GM23248 (cell line): ENCODE measurements around the gene HOXA13. TPM values are rescaled to one million over a fixed set of nuclear protein-coding genes. Genes with fewer than 3 reads are reported as not detected.

Experiments
- DNase-seq: peaks from one replicate; pipeline ENCODE4 v3.0.0-alpha.2; 2015
- H2AFZ ChIP-seq: fragments of 200-600 bp; sonication (generic); 2 replicates; pipeline ENCODE4 v1.6.1; 2016; ENCODE audit warnings: antibody characterized with exemption
- H3F3A ChIP-seq: fragments of 200-600 bp; sonication (generic); 2 replicates; pipeline ENCODE4 v1.6.1; 2016; ENCODE audit warnings: mild to moderate bottlenecking, antibody characterized with exemption, mixed run types; ENCODE audit not compliant: insufficient read depth
- H3K27ac ChIP-seq: fragments of 200-600 bp; sonication (generic); 2 replicates; pipeline ENCODE4 v1.5.1; 2016; ENCODE audit warnings: mild to moderate bottlenecking
- H3K27me3 ChIP-seq: fragments of 200-600 bp; sonication (generic); replicated peaks from 2 replicates; pipeline ENCODE4 v1.6.1; 2016; ENCODE audit warnings: mild to moderate bottlenecking; ENCODE audit not compliant: insufficient read depth
- H3K36me3 ChIP-seq: fragments of 200-600 bp; sonication (generic); 2 replicates; pipeline ENCODE4 v1.6.1; 2016; ENCODE audit warnings: low read depth, mild to moderate bottlenecking
- H3K4me1 ChIP-seq: fragments of 200-600 bp; sonication (generic); 2 replicates; pipeline ENCODE4 v1.6.1; 2016; ENCODE audit warnings: mild to moderate bottlenecking; ENCODE audit not compliant: insufficient read depth
- H3K4me2 ChIP-seq: fragments of 200-600 bp; sonication (generic); one replicate; pipeline ENCODE4 v1.6.1; 2016; ENCODE audit warnings: mild to moderate bottlenecking; ENCODE audit not compliant: unreplicated experiment
- H3K4me3 ChIP-seq: fragments of 200-600 bp; sonication (generic); 2 replicates; pipeline ENCODE4 v1.5.1; 2016; ENCODE audit warnings: mild to moderate bottlenecking
- H3K79me2 ChIP-seq: fragments of 200-600 bp; sonication (generic); 2 replicates; pipeline ENCODE4 v1.6.1; 2016; ENCODE audit warnings: mild to moderate bottlenecking; ENCODE audit not compliant: insufficient read depth
- H3K9ac ChIP-seq: fragments of 200-600 bp; sonication (generic); 2 replicates; pipeline ENCODE4 v1.6.1; 2016; ENCODE audit warnings: mild to moderate bottlenecking
- H3K9me2 ChIP-seq: fragments of 200-600 bp; sonication (generic); 2 replicates; pipeline ENCODE4 v1.6.1; 2016; ENCODE audit warnings: mixed run types, mild to moderate bottlenecking, moderate library complexity; ENCODE audit not compliant: insufficient read depth
- H3K9me3 ChIP-seq: fragments of 200-600 bp; sonication (generic); one replicate; pipeline ENCODE4 v1.6.1; 2017; ENCODE audit warnings: low read depth
- H4K20me1 ChIP-seq: fragments of 200-600 bp; sonication (generic); 2 replicates; pipeline ENCODE4 v1.6.0; 2016; ENCODE audit not compliant: insufficient read depth
- EZH2 ChIP-seq: fragments of 200-600 bp; sonication (generic); IDR thresholded peaks from 2 replicates; pipeline ENCODE4 v1.6.1; 2018; ENCODE audit warnings: antibody characterized with exemption, mild to moderate bottlenecking; ENCODE audit not compliant: insufficient read depth, poor library complexity, severe bottlenecking
- EZH2phosphoT487 ChIP-seq: fragments of 200-600 bp; sonication (generic); IDR thresholded peaks from 2 replicates; pipeline ENCODE4 v1.6.1; 2018; ENCODE audit warnings: antibody characterized with exemption, moderate library complexity, mild to moderate bottlenecking, low read depth; ENCODE audit not compliant: insufficient read depth
- WGBS, 2 experiments: methylation state at CpG; one replicate each; pipeline ENCODE4 v1.1.6; 2015 to 2017; ENCODE audit warnings: low lambda C conversion rate in 2 of 2, low coverage in 1 of 2; ENCODE audit errors: missing lambda C conversion rate in 2 of 2; 5-methylcytosine and 5-hydroxymethylcytosine counted together
- in situ Hi-C: fragments of 300-500 bp; cut with MboI; formaldehyde crosslinking; loops from 2 replicates; pipeline ENCODE4 v1.15.0; 2020
- polyA plus RNA-seq: library from polyadenylated mRNA; unstranded; fragments of >200 nt; fragmentation: Nextera tagmentation; extraction: Ambion mirVana; gene quantifications from 2 replicates; pipeline ENCODE4 v1.2.1, GENCODE V29; 2016
- total RNA-seq: library from RNA; depleted of rRNA; stranded (reverse); fragments of >200 nt; shearing (Covaris generic); gene quantifications from 2 replicates; pipeline ENCODE4 v1.2.3, GENCODE V29; 2014

Gene HOXA13
- total and polyA plus RNA-seq, 2 experiments from 2014 or later = 0.15 to 0.43 TPM

DNA sequence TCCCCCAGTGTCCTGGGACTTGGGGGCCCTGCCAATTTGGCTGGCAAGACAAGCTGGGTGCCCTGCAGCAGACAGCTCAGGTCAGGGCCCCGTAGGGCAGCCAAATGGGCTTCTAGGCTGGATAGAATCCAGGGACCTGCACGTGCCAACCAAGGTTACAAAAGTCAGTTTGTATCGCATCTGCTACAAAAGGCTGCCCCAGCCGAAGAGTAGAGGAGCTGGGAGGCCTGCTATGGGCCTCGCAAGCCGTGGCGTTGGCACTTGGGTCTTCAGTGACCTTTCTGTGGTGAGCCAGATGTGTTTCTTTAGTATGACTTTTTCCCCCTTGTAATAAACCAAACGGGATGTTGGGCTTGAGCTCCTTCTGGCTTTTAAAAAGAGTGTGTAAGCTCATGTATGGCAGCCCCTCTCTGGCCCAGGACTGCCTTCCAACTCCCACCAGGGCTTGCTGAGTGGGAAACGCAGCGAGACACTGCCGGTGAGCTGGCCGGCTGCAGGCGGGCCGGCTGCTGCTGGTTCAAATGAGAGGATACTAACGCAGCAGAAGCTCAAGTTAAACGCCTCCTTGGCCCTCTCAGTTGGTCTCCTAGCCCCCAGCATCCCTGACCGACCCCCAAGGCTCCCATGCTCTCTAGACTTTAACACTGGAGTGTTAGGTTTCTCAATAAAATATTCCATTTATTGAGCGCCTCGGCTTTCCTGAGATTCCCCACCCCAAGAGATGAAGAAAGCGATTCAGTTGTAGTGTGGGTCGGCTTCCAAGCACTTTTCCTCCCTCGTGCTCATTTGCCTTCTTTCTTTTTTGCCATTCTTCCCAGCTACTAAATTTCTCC lies 22.7 kb downstream of the HOXA13 start:
- Histone ChIP-seq H2AFZ (peak overlapping the region; percentile 83), H3K9ac (peak overlapping the region; percentile 98), H3K4me3 (peak overlapping the region; percentile 83), H3K9me2 (no peaks in the 10 kb centered on the region), H3K4me2 (peak overlapping the region; percentile 100), H4K20me1 (no peaks in the 10 kb centered on the region), H3K79me2 (peaks cover 95% of the 10 kb centered on the region), H3K4me1 (peaks cover 51% of the 10 kb centered on the region), H3F3A (no peaks in the 10 kb centered on the region), H3K27me3 (no peaks in the 10 kb centered on the region), H3K36me3 (no peaks in the 10 kb centered on the region), H3K9me3 (no peaks in the 10 kb centered on the region), H3K27ac (peak overlapping the region; percentile 99)
- TF ChIP-seq EZH2 = no peak
- no peak for TF ChIP-seq EZH2phosphoT487
- 1 to 2% methylated on average over 22 of the region's 22 CpGs for WGBS, 2 experiments
- in situ Hi-C loops = loop anchor here (10.0 kb wide), 1 partner anchor 1322 kb away; no protein-coding TSS in a partner anchor
- peak; percentile 80 for DNase-seq

DNA sequence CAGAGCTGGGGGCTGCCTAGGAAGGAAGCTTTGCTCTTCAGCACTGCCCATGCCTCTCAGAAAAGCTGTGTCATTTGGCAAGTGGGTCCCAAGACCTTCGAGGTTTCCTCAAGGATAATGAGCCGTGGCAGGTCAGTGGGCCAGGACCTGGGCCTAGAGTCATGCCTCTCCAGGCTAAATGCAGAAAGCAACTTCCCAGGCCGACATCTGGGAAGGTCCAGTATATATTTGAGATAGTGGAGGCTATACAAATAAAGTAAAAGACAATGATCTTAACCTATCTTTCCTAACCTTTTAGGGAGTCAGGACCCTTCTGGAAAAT lies 23.4 kb downstream of the HOXA13 start:
- H3K27ac ChIP-seq = peak overlapping the region; percentile 99
- H3K79me2 ChIP-seq = peaks cover 96% of the 10 kb centered on the region
- H3K9ac ChIP-seq = peak overlapping the region; percentile 98

DNA sequence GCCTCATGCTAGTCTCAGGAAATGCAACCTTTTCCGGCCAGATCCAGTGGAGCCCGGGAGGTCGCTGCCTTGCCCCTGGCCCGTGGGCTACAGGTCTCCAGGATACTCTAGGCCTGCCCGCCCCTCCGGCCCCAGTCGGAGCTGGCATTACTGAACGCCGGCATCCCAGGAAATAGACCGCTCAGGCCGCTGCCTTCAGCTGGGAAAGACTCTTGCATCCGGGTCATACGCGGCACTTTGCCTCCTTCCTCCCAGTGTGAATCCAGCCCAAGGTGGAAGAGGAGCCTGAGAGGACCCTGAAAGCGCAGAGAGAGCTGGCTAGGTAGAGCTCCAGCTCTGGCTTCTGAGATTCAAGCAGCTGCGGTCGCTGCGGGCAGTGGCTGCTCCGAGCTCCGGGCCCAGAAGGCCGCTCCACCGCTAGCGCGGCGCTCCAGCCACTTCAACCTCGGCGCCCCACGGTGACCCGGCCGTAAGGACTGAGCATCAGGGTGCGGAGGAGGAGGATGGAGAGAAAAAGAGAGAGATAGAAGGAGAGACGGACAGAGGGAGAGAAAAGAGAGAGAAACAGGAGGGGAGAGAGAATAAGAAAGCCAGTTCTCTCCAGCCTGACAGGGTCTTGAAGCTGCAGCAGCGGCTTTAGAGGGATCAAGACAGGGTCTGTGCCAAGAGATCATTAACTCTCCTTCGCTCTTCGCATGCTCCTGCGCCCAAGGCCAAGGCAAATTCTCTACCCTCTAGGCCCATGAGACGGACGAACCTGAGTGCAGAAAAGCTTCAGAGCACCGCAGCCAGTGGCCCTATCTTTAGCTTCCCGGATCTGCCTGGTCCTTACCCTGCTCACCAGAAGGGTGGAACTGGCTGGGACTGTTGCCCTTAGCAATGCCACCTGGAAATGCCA lies 24.0 kb downstream of the HOXA13 start:
- Histone ChIP-seq H3K27ac (peak overlapping the region; percentile 99), H3F3A (no peaks in the 10 kb centered on the region), H3K4me3 (peak overlapping the region; percentile 83), H3K9me3 (no peaks in the 10 kb centered on the region), H3K9ac (peak overlapping the region; percentile 98), H2AFZ (peak overlapping the region; percentile 65), H3K36me3 (no peaks in the 10 kb centered on the region), H3K4me1 (peaks cover 39% of the 10 kb centered on the region), H3K27me3 (no peaks in the 10 kb centered on the region), H4K20me1 (no peaks in the 10 kb centered on the region), H3K79me2 (peaks cover 96% of the 10 kb centered on the region), H3K4me2 (peak overlapping the region; percentile 100), H3K9me2 (no peaks in the 10 kb centered on the region)
- in situ Hi-C loops = loop anchor here (10.0 kb wide), 1 partner anchor 1321 kb away; no protein-coding TSS in a partner anchor
- DNase-seq = peak; percentile 78
- WGBS, 2 experiments = 1 to 3% methylated on average over 34 to 39 of the region's 40 CpGs
- no peak for TF ChIP-seq EZH2phosphoT487
- TF ChIP-seq EZH2 = no peak

More for the DNA sequence above, 23.4 kb downstream of the HOXA13 start:
- 4% methylated on average over 3 of the region's 3 CpGs for WGBS, 2 experiments
- no peaks in the 10 kb centered on the region for H3K36me3 ChIP-seq
- peak overlapping the region; percentile 65; the same call in 1 of the 2 replicates for H2AFZ ChIP-seq
- no peak for DNase-seq
- in situ Hi-C loops = loop anchor here (10.0 kb wide), 1 partner anchor 1322 kb away; no protein-coding TSS in a partner anchor
- H4K20me1 ChIP-seq = no peaks in the 10 kb centered on the region
- H3K27me3 ChIP-seq = no peaks in the 10 kb centered on the region
- no peaks in the 10 kb centered on the region for H3F3A ChIP-seq
- H3K4me2 ChIP-seq = peak overlapping the region; percentile 100
- no peaks in the 10 kb centered on the region for H3K9me3 ChIP-seq
- TF ChIP-seq EZH2 (no peak), EZH2phosphoT487 (no peak)
- H3K4me3 ChIP-seq = peak overlapping the region; percentile 83
- H3K4me1 ChIP-seq = peaks cover 45% of the 10 kb centered on the region
- H3K9me2 ChIP-seq = no peaks in the 10 kb centered on the region
